KOPT-K1 (cell line): ENCODE data around the gene CREB3L4.
A peak's percentile ranks its signal among the peaks of the same experiment; 100 is the strongest.

Source experiments
- H3K27ac ChIP-seq: fragments of 200-600 bp; sonication (generic); 2 replicates; pipeline ENCODE4 v1.5.1; 2016; ENCODE audit warnings: antibody characterized with exemption, mild to moderate bottlenecking, low read depth, low read length; ENCODE audit not compliant: poor library complexity, severe bottlenecking
- H3K36me3 ChIP-seq: fragments of 200-600 bp; sonication (generic); 2 replicates; pipeline ENCODE4 v1.5.1; 2017; ENCODE audit warnings: antibody characterized with exemption, mild to moderate bottlenecking, low read length, moderate library complexity; ENCODE audit not compliant: insufficient read depth
- H3K9me3 ChIP-seq: fragments of 200-600 bp; sonication (generic); 2 replicates; pipeline ENCODE4 v1.5.1; 2017; ENCODE audit warnings: antibody characterized with exemption, low read length, mild to moderate bottlenecking; ENCODE audit not compliant: insufficient read depth, poor library complexity, severe bottlenecking

CREB3L4 gene, protein sequence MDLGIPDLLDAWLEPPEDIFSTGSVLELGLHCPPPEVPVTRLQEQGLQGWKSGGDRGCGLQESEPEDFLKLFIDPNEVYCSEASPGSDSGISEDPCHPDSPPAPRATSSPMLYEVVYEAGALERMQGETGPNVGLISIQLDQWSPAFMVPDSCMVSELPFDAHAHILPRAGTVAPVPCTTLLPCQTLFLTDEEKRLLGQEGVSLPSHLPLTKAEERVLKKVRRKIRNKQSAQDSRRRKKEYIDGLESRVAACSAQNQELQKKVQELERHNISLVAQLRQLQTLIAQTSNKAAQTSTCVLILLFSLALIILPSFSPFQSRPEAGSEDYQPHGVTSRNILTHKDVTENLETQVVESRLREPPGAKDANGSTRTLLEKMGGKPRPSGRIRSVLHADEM

DNA sequence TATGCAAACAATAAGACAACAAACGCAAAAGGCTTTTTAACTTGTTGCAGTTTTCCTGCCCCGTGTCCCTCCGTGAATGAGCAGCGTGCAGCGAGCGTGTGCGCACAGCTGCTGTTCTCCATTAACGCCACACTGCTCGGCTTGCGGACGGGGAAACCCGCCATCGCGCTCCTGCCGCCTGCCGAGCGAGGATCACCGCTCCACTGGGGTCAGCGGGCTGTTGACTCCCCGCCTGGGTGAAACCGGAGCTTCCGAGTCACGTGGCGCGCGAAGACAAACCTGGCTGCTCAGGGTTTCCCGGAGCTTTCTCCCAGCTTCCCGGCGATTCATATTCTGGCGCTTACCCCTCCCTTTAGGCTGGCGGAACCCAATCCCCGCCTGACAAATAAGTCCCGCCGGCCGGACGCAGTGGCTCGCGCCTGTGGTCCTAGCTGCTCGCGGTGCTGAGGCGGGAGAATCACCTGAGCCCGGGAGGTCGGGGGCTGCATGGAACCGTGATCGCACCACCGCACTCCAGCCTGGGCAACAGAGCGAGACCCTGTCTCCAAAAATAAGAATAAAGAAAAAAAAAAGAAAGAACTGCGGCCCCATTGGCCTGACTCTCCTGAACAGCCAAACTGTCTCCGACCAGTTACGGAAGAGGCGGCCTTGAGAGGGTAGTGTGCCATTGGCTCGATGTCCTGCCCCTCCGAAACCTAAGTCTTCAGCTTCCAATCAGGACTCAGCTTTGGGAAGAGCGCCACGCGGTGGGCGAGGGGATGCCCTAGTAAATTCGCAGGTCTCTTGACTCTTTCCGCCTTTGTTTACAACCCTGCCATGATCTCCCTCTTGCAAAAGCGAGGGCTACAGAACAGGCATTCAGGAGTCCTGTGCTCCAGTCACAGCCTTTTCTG, at the start of gene CREB3L4:
Gene CREB3L4 (plus strand): TSS at position 796 of the 893 bp plus-strand sequence. CDS start 624 bp downstream, outside the sequence.
- H3K27ac ChIP-seq = peak within 1 kb of the TSS; percentile 88
- 0 out of 2 replicates have a peak, but pooled peaks cover 1% of the 10 kb centered on the region for H3K36me3 ChIP-seq
- no peaks in the 10 kb centered on the region for H3K9me3 ChIP-seq

- Histone ChIP-seq H3K36me3 (peaks cover 28% of the 10 kb centered on the region), H3K27ac (peak overlapping the region; percentile 40), H3K9me3 (no peaks in the 10 kb centered on the region)
These were observed 47.5 kb upstream of the CREB3L4 start for GRCh38 chr1:153919876-153920852.

DNA sequence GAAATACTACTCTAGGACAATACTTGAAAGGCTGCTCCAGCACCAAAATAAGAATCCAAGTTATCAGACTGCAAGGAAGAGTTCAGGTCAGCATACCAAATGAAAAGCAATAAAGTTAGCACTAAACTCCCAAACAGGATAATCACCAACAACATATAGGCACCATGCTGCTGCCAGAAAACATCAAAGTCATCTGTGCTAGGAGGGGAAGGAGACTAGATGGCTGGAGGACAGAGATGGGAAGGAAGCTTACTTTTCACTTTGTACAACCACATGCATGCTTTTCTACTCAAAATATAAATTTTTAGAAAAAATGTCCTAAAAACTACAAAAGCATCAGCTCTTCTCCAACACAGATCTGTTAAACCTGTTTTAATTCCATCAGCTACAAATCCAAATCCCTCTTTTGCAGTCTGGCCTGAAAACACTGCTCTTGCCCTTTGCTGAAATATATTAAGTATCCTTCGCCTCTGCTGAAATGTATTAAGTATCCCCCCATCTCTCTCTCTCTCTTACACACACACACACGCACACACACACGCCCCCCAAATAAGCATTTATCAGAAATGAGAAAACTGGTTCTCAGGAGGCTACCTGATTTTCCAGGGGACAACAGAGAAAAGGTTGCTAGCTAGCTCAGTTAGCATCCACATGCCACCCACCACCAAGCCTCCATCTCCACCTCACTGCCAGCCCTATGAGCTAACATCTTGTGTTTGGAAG, 46.5 kb upstream of the CREB3L4 start:
- Histone ChIP-seq H3K27ac (peak overlapping the region; percentile 79), H3K36me3 (peaks cover 19% of the 10 kb centered on the region), H3K9me3 (no peaks in the 10 kb centered on the region)

DNA sequence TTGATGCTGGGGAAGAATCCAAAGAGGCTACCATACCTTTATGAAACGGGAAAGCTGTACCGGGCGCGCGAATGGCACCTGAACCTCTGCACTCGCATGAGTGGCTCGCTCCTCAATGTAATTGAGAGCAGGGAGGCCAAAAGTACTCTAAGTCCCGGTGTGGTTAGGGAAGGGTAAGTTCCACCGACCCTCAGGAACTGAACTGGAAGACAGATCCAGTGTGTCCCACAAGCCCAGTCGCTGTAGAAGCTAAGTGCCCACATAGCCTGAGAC, 46.0 kb upstream of the CREB3L4 start:
- Histone ChIP-seq H3K27ac (peak overlapping the region; percentile 79), H3K36me3 (peaks cover 16% of the 10 kb centered on the region), H3K9me3 (no peaks in the 10 kb centered on the region)

DNA sequence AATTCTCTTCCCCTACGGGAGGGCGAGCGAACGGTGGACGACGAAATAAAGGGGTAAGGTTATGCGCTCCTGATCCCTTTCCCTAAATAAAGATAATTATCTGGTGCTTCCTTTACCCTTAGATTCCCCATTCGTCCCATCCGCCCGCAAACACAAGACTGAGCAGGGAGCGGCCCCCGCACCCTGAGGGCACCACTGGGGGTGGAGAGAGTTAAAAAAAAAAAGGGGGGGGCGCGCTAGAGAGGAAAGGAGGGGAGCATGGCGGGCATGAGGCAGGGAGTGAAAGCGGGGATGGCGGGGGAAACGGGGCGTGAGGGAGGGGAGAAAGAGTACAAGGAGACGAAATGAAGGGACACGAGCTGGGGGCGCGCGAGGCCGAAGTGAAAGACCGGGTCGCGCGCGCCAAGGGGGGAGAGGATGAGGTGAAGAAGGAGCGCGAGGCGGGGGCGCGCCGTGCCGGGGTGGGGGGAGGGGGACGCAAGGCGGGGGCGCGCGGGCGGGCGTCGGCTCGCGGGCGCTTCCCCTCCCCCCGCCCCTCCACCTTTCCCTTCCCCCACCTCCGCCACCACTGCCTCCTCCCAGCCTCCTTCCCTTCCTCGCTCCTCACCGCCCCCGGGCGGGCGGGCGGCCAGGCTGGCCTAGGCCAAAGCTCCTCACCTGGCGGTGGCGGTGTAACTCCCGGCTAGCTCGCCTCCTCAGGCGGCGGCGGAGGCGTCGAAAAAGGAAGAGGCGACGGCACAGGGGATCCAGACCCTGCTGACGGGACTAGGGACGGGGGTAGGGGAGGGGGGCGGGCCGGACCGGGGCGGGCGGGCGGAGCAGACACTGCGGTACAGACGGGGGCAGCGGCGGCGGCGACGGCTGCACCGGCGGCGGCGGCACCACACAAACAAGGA, 45.4 kb upstream of the CREB3L4 start:
- Histone ChIP-seq H3K27ac (peak overlapping the region; percentile 79), H3K36me3 (peaks cover 16% of the 10 kb centered on the region), H3K9me3 (no peaks in the 10 kb centered on the region)

DNA sequence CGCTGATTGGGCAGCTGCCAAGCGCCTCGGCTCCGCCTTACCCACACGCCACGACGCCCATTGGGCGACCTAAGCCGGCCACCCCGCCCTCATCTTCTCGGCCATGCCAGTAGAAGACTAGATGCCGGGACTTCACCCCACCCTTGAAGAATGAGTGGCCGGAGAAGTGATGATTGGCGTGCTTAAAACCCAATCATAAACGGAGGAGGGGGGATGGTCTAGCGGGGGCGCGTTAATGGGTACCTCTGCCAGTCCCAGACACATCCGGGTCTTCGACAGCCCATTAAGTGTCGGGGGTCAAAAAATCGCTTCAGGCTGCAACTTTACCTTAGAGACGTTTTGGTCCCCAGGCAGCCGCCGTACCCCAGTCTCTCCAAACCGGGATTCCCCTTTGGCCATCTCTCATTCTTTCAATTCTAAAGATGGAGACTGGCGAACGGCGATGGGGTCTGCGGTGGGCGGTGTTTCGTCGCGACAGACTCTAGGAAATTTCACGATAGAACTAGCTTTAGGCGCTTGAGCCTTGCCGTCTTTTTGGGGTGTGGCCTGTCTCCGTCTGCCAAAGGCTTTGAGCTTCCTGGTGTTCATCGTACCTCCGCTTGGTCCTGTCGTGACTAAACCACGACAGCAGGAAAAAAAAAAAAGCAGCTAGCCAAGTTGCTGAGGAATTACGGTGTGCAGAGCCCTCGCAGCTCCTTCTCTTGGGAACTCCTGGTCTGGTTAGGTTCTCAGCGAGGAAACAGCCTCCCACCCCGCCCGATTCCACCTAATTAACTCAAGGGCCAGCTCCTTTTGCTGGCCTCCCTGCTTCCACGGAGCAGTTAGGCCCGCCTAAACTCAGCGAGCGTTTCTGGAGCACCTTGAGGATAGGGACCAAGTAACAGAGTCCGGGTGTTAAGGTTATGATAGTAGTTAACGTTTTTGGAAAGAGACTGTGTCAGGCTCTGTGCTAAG, 44.5 kb upstream of the CREB3L4 start, which contains the start of gene GATAD2B:
Gene GATAD2B (minus strand): TSS at position 1 of the 954 bp plus-strand sequence. CDS start 94,625 bp downstream, outside the sequence.
- no peaks in the 10 kb centered on the region for H3K9me3 ChIP-seq
- peaks cover 10% of the 10 kb centered on the region for H3K36me3 ChIP-seq
- peak within 1 kb of the TSS; percentile 82 for H3K27ac ChIP-seq

DNA sequence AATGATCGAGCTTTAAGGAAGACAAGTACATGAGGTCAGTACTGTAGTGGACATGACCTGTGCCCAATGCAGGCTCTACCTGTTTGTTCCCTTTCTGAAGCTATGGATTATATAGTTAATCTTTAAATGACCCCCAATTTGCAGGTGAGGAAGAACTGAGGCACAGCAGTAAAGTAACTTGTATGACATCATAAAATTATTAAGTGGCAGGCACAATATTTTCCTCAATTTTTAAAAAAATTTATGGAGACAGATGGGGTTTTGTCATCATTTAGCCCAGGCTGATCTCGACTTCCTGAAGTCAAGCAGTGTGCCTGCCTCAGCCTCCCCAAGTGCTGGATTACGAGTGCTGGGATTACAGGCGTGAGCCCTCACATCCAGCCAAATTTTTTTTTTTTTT, 41.3 kb upstream of the CREB3L4 start:
- Histone ChIP-seq H3K36me3 (peaks cover 26% of the 10 kb centered on the region), H3K27ac (no peak overlapping the region), H3K9me3 (no peaks in the 10 kb centered on the region)

- H3K9me3 ChIP-seq = no peaks in the 10 kb centered on the region
- H3K36me3 ChIP-seq = peaks cover 40% of the 10 kb centered on the region
- no peak overlapping the region for H3K27ac ChIP-seq
These were observed 39.5 kb upstream of the CREB3L4 start for GRCh38 chr1:153928245-153928644.

GRCh38 chr1:153928791-153929341, 38.8 kb upstream of the CREB3L4 start:
- Histone ChIP-seq H3K27ac (no peak overlapping the region), H3K36me3 (peaks cover 46% of the 10 kb centered on the region), H3K9me3 (no peaks in the 10 kb centered on the region)

GRCh38 chr1:153929426-153929825, 38.3 kb upstream of the CREB3L4 start:
- Histone ChIP-seq H3K27ac (no peak overlapping the region), H3K36me3 (peaks cover 52% of the 10 kb centered on the region), H3K9me3 (no peaks in the 10 kb centered on the region)

- H3K9me3 ChIP-seq = no peaks in the 10 kb centered on the region
- H3K36me3 ChIP-seq = peaks cover 60% of the 10 kb centered on the region
- H3K27ac ChIP-seq = no peak overlapping the region
These were observed 37.4 kb upstream of the CREB3L4 start for GRCh38 chr1:153929981-153930948.
